GM12878 (cell line): ENCODE results near the gene PIF1. TPM values are rescaled to one million over a fixed set of nuclear protein-coding genes. Genes with fewer than 3 reads are reported as not detected.

ENCODE experiments used
- ATAC-seq: fragments of 200-7000 bp; cut with Tn5 transposase; 3 replicates; pipeline ENCODE4 v1.9.1; 2020; ENCODE audit warnings: mild to moderate bottlenecking, moderate library complexity
- BruUV-seq: library from RNA; stranded (reverse); fragments of 400-500 nt; replicated peaks from 2 replicates; lab custom pipeline; 2021; lab: Mats Ljungman, UMichigan
- CTCF ChIA-PET: fragments of 300-600 bp; sonication (Branson Sonifier 250); formaldehyde crosslinking; extraction: SDS; loops from one replicate; lab custom pipeline; 2021; ENCODE audit warnings: inconsistent platforms; lab: Yijun Ruan, JAX
- POLR2A ChIA-PET: fragments of 350-600 bp; formaldehyde crosslinking; extraction: SDS; loops from one replicate; lab custom pipeline; 2021; ENCODE audit warnings: inconsistent platforms; lab: Charles Lee
- RAD21 ChIA-PET: fragments of 300-600 bp; sonication (Branson Sonifier 250); formaldehyde crosslinking; loops from one replicate; lab custom pipeline; 2023; ENCODE audit warnings: antibody characterized with exemption; ENCODE audit not compliant: unreplicated experiment; lab: Charles Lee
- SMC1A ChIA-PET: fragments of 300-600 bp; sonication (Branson Sonifier 250); formaldehyde crosslinking; loops from one replicate; lab custom pipeline; 2023; ENCODE audit not compliant: unreplicated experiment, uncharacterized antibody; lab: Charles Lee
- DNase-seq: peaks from one replicate; pipeline ENCODE4 v3.0.0-alpha.2; 2011; ENCODE audit warnings: low read depth, low spot score
- FAIRE-seq: peaks from 3 replicates; lab custom pipeline; 2011; peaks lifted over from hg19 to GRCh38; lab: Jason Lieb, UNC
- H2AFZ ChIP-seq: 2 replicates; pipeline ENCODE4 v1.6.0; 2011; ENCODE audit warnings: low read depth, low read length, control low read depth; ENCODE audit not compliant: control insufficient read depth
- H3K27ac ChIP-seq: 2 replicates; pipeline ENCODE4 v1.5.1; 2011; ENCODE audit warnings: control low read depth; ENCODE audit not compliant: control insufficient read depth, insufficient read depth
- H3K27me3 ChIP-seq, 2 experiments: replicated peaks in 1 of 2; 2 replicates each; pipeline versions ENCODE4 v1.6.0 to v1.6.1; 2011; ENCODE audit warnings: low read length in 1 of 2; ENCODE audit not compliant: control insufficient read depth in 2 of 2, insufficient read depth in 2 of 2
- H3K36me3 ChIP-seq, 2 experiments: 2 replicates each; pipeline ENCODE4 v1.5.1; 2011; ENCODE audit warnings: low read length in 1 of 2; ENCODE audit not compliant: control insufficient read depth in 2 of 2, insufficient read depth in 2 of 2
- H3K4me1 ChIP-seq: 2 replicates; pipeline ENCODE4 v1.6.1; 2011; ENCODE audit warnings: mild to moderate bottlenecking, low read length, moderate library complexity, mixed read lengths; ENCODE audit not compliant: control insufficient read depth, insufficient read depth
- H3K4me2 ChIP-seq: 2 replicates; pipeline ENCODE4 v1.6.0; 2011; ENCODE audit warnings: control low read depth; ENCODE audit not compliant: control insufficient read depth, insufficient read depth
- H3K4me3 ChIP-seq: fragments of 200-600 bp; sonication (generic); 2 replicates; pipeline ENCODE4 v1.5.1; 2016
- H3K79me2 ChIP-seq: 2 replicates; pipeline ENCODE4 v1.6.0; 2011; ENCODE audit warnings: low read length; ENCODE audit not compliant: control insufficient read depth, insufficient read depth
- H3K9ac ChIP-seq: 2 replicates; pipeline ENCODE4 v1.8.0; 2011; ENCODE audit warnings: low read length, control low read depth, mixed read lengths; ENCODE audit not compliant: control insufficient read depth, insufficient read depth
- H3K9me3 ChIP-seq: replicated peaks from 3 replicates; pipeline ENCODE4 v1.5.1; 2011; ENCODE audit warnings: mild to moderate bottlenecking, low read length; ENCODE audit not compliant: control insufficient read depth, insufficient read depth
- H4K20me1 ChIP-seq: 2 replicates; pipeline ENCODE4 v1.6.0; 2011; ENCODE audit not compliant: control insufficient read depth, insufficient read depth
- ASH2L ChIP-seq: fragments of 300-600, 200-600 bp; sonication (generic); IDR thresholded peaks from 2 replicates; pipeline ENCODE4 v1.6.1; 2017; ENCODE audit warnings: low read depth, mild to moderate bottlenecking, borderline replicate concordance
- BACH1 ChIP-seq: fragments of 450-650 bp; IDR thresholded peaks from 2 replicates; pipeline ENCODE4 v1.6.1; 2017; ENCODE audit warnings: mild to moderate bottlenecking, borderline replicate concordance
- BMI1 ChIP-seq: fragments of 450-650 bp; IDR thresholded peaks from 2 replicates; pipeline ENCODE4 v1.6.1; 2016; ENCODE audit warnings: mild to moderate bottlenecking, moderate library complexity, borderline replicate concordance
- CBFB ChIP-seq: IDR thresholded peaks from 2 replicates; pipeline ENCODE4 v1.6.1; 2016; ENCODE audit warnings: antibody characterized with exemption, low read depth
- CEBPB ChIP-seq, 2 experiments: fragments of 150-350 bp in 1 of 2; IDR thresholded peaks; 2 replicates each; pipeline ENCODE4 v1.6.1; 2012 to 2014; ENCODE audit warnings: low read depth in 2 of 2, low read length in 2 of 2, borderline replicate concordance in 1 of 2, inconsistent platforms in 1 of 2
- CREB1 ChIP-seq: IDR thresholded peaks from 2 replicates; pipeline ENCODE4 v1.6.1; 2012; ENCODE audit warnings: low read depth, mild to moderate bottlenecking, inconsistent platforms
- HDAC2 ChIP-seq: fragments of 200-600 bp; sonication (generic); IDR thresholded peaks from 2 replicates; pipeline ENCODE4 v1.6.1; 2017
- NFYA ChIP-seq: IDR thresholded peaks from 2 replicates; pipeline ENCODE4 v1.6.1; 2011; ENCODE audit warnings: low read depth, mild to moderate bottlenecking, low read length, improper control_type of control experiment, borderline replicate concordance
- NFYB ChIP-seq: IDR thresholded peaks from 2 replicates; pipeline ENCODE4 v1.6.1; 2011; ENCODE audit warnings: low read depth, mild to moderate bottlenecking, low read length, improper control_type of control experiment, moderate library complexity; ENCODE audit not compliant: insufficient read depth
- POU2F2 ChIP-seq: IDR thresholded peaks from 3 replicates; pipeline ENCODE4 v1.6.1; 2011; ENCODE audit warnings: low read depth, mild to moderate bottlenecking, low read length, borderline replicate concordance
- TARDBP ChIP-seq: IDR thresholded peaks from 2 replicates; pipeline ENCODE4 v1.6.1; 2016; ENCODE audit warnings: borderline replicate concordance
- TBL1XR1 ChIP-seq: IDR thresholded peaks from 2 replicates; pipeline ENCODE4 v1.6.1; 2012; ENCODE audit warnings: low read depth, low read length, improper control_type of control experiment
- WRNIP1 ChIP-seq: IDR thresholded peaks from 2 replicates; pipeline ENCODE4 v1.6.1; 2011; ENCODE audit warnings: low read depth, low read length, improper control_type of control experiment, borderline replicate concordance
- ZNF592 ChIP-seq: fragments of 450-650 bp; IDR thresholded peaks from 2 replicates; pipeline ENCODE4 v1.6.1; 2017; ENCODE audit warnings: mild to moderate bottlenecking, moderate library complexity
- WGBS: methylation state at CpG from one replicate; pipeline ENCODE4 v1.1.6; 2016; ENCODE audit warnings: low lambda C conversion rate; ENCODE audit not compliant: insufficient replicate concordance, insufficient coverage; ENCODE audit errors: missing lambda C conversion rate; 5-methylcytosine and 5-hydroxymethylcytosine counted together
- in situ Hi-C: fragments of 300-500 bp; cut with MboI; formaldehyde crosslinking; loops from 9 replicates; pipeline ENCODE4 v1.14.3; 2018; ENCODE audit warnings: mixed read lengths
- intact Hi-C: fragments of 100-400 bp; cut with micrococcal nuclease; formaldehyde crosslinking; loops from one replicate; pipeline ENCODE4 v1.14.2; 2022; ENCODE audit not compliant: unreplicated experiment
- polyA plus RNA-seq, 11 experiments: library from polyadenylated mRNA; depleted of rRNA in 4 of 11; unstranded in 6 of 11; stranded (reverse) in 5 of 11; fragments of >200 nt; fragmentation: Nextera tagmentation in 4 of 11; fragmentation: Illumina TruSeq in 1 of 11; extraction: Ambion mirVana in 4 of 11; extraction: Trizol in 1 of 11; gene quantifications; 1 replicate in 1 of 11; 2 replicates in 10 of 11; pipeline versions ENCODE4 v1.2.1 to v1.2.3, GENCODE V29; 2011 to 2016; ENCODE audit warnings: inconsistent platforms in 2 of 11, missing spikeins in 2 of 11, low read depth in 1 of 11
- total RNA-seq, 4 experiments: library from RNA; depleted of rRNA in 3 of 4; stranded (reverse); fragments of >200 nt in 3 of 4; fragmentation: Illumina TruSeq in 1 of 4; extraction: Trizol in 1 of 4; gene quantifications; 2 replicates each; pipeline versions ENCODE4 v1.2.1 to v1.2.3, GENCODE V29; 2013 to 2021

The PIF1 gene
- total and polyA plus RNA-seq, 10 of the 15 experiments (the other 5 are each of a cell fraction or from before 2014, with no cell fraction given): 3.7 to 68.9 (median 31.1) TPM

DNA sequence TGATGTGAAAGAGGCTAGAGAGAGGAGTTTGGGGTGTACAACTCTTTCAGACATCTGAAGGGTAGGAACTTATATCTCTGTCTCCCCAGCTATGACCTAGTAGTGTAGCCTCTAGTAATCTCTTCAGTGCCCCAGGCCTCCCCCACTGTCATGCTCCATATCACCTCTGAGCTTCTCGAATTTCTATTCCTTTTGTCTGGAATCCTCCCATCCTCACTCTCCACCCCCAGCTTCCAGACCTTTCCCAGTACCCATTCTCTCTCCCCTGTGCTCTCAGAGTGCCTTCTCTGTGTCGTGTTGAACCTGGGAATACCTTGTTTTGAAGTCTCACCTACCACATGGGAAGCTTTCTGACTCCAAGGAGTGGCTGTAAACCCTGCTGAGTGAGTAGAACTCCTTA, 46.4 kb downstream of the PIF1 start:
- Histone ChIP-seq H3K4me1 (no peaks in the 10 kb centered on the region), H3K4me2 (no peak overlapping the region), H3K4me3 (no peak overlapping the region), H3K9ac (no peak overlapping the region), H3K27me3 (peaks cover 7 to 13% of the 10 kb centered on the region in 2 experiments), H3K9me3 (no peaks in the 10 kb centered on the region), H3K79me2 (no peaks in the 10 kb centered on the region), H3K27ac (no peak overlapping the region), H3K36me3 (no peaks in the 10 kb centered on the region), H2AFZ (no peak overlapping the region), H4K20me1 (no peaks in the 10 kb centered on the region)
- intact Hi-C loops: no loop called here
- in situ Hi-C loops: no loop called here
- TF ChIP-seq BMI1: no peak
- TF ChIP-seq HDAC2: no peak
- TF ChIP-seq CBFB: no peak
- TF ChIP-seq TBL1XR1: no peak
- no peak for TF ChIP-seq POU2F2
- no peak for TF ChIP-seq WRNIP1
- TF ChIP-seq NFYB: no peak
- TF ChIP-seq NFYA: no peak
- no peak for TF ChIP-seq BACH1
- no peak for TF ChIP-seq CEBPB (IDR thresholded peaks at IDR 0.05; ENCODE audit: borderline replicate concordance in 1 of 2, low read depth in 2 of 2, low read length in 2 of 2)
- no peak for TF ChIP-seq CREB1
- TF ChIP-seq ZNF592: no peak
- no peak for TF ChIP-seq ASH2L
- TF ChIP-seq TARDBP: no peak
- BruUV-seq: no TSS peak
- POLR2A ChIA-PET: no interaction called here
- no peak for DNase-seq
- RAD21 ChIA-PET: interaction anchor here (0.6 to 1.3 kb wide), 2 partner anchors 10 to 116 kb away, joined by 5 to 6 read pairs; no protein-coding TSS in a partner anchor
- SMC1A ChIA-PET: interaction anchor here (1.0 to 1.1 kb wide), 2 partner anchors 34 to 51 kb away, joined by 3 read pairs; no protein-coding TSS in a partner anchor
- ATAC-seq: no peak
- FAIRE-seq: no peak
- WGBS: 20% methylated on average over 2 of the region's 2 CpGs
- CTCF ChIA-PET: interaction anchor here (0.9 to 7.8 kb wide), 3 partner anchors 12 to 32 kb away, joined by 3 to 55 read pairs (median 3); no protein-coding TSS in a partner anchor
